ENCODE results near the gene ATP10B.

ATP10B gene

GRCh38 chr5:160702311-160702803, 149.7 kb downstream of the ATP10B start:
- Mint-ChIP-seq H3K27me3 (peaks cover 7% of the 10 kb centered on the region), H3K36me3 (no peaks in the 10 kb centered on the region), H3K4me1 (no peaks in the 10 kb centered on the region), H3K4me3 (no peak overlapping the region), H3K27ac (no peak overlapping the region), H3K9me3 (no peaks in the 10 kb centered on the region)
- no peak for DNase-seq
- CTCF ChIA-PET = no interaction called here

GRCh38 chr5:160701403-160701802, 150.6 kb downstream of the ATP10B start:
- Mint-ChIP-seq H3K36me3 (no peaks in the 10 kb centered on the region), H3K9me3 (no peaks in the 10 kb centered on the region), H3K27ac (no peak overlapping the region), H3K4me3 (no peak overlapping the region), H3K27me3 (peaks cover 7% of the 10 kb centered on the region), H3K4me1 (no peaks in the 10 kb centered on the region)
- no peak for DNase-seq
- CTCF ChIA-PET = no interaction called here

- no peak for DNase-seq
- H3K27ac Mint-ChIP-seq = no peak overlapping the region
- CTCF ChIA-PET = no interaction called here
These were observed 152.7 kb downstream of the ATP10B start for GRCh38 chr5:160699301-160699700.

GRCh38 chr5:160697281-160697680, 154.7 kb downstream of the ATP10B start:
- Mint-ChIP-seq H3K4me3 (no peak overlapping the region), H3K27ac (no peak overlapping the region), H3K36me3 (no peaks in the 10 kb centered on the region), H3K4me1 (no peaks in the 10 kb centered on the region), H3K27me3 (peaks cover 8% of the 10 kb centered on the region), H3K9me3 (no peaks in the 10 kb centered on the region)
- DNase-seq = no peak
- CTCF ChIA-PET = no interaction called here

More at GRCh38 chr5:160699301-160699700, 152.7 kb downstream of the ATP10B start:
- Mint-ChIP-seq H3K27me3 (peaks cover 4% of the 10 kb centered on the region), H3K9me3 (no peaks in the 10 kb centered on the region), H3K36me3 (no peaks in the 10 kb centered on the region), H3K4me3 (no peak overlapping the region), H3K4me1 (no peaks in the 10 kb centered on the region)

GRCh38 chr5:160694896-160695295, 157.1 kb downstream of the ATP10B start:
- no peak overlapping the region for H3K4me3 Mint-ChIP-seq
- no peak overlapping the region for H3K27ac Mint-ChIP-seq
- H3K27me3 Mint-ChIP-seq = peaks cover 4% of the 10 kb centered on the region
- no peaks in the 10 kb centered on the region for H3K9me3 Mint-ChIP-seq
- CTCF ChIA-PET = no interaction called here
- no peaks in the 10 kb centered on the region for H3K4me1 Mint-ChIP-seq
- no peaks in the 10 kb centered on the region for H3K36me3 Mint-ChIP-seq
- no peak for DNase-seq

GRCh38 chr5:160693831-160694465, 158.1 kb downstream of the ATP10B start:
- Mint-ChIP-seq H3K36me3 (no peaks in the 10 kb centered on the region), H3K4me1 (no peaks in the 10 kb centered on the region), H3K4me3 (no peak overlapping the region), H3K9me3 (no peaks in the 10 kb centered on the region), H3K27ac (no peak overlapping the region), H3K27me3 (peaks cover 4% of the 10 kb centered on the region)
- no peak for DNase-seq
- CTCF ChIA-PET = no interaction called here

- Mint-ChIP-seq H3K36me3 (no peaks in the 10 kb centered on the region), H3K4me1 (no peaks in the 10 kb centered on the region), H3K27me3 (peaks cover 4% of the 10 kb centered on the region), H3K9me3 (no peaks in the 10 kb centered on the region), H3K27ac (no peak overlapping the region), H3K4me3 (no peak overlapping the region)
- CTCF ChIA-PET = interaction anchor here (1.2 kb wide), 1 partner anchor 13 kb away, joined by 3 read pairs; no protein-coding TSS in a partner anchor
- DNase-seq = no peak
These were observed 159.7 kb downstream of the ATP10B start for GRCh38 chr5:160692271-160692670.

- CTCF ChIA-PET = no interaction called here
- Mint-ChIP-seq H3K9me3 (no peaks in the 10 kb centered on the region), H3K4me3 (no peak overlapping the region), H3K27me3 (no peaks in the 10 kb centered on the region), H3K36me3 (no peaks in the 10 kb centered on the region), H3K27ac (no peak overlapping the region), H3K4me1 (no peaks in the 10 kb centered on the region)
- DNase-seq = no peak
These were observed 166.3 kb downstream of the ATP10B start for GRCh38 chr5:160685695-160686094.

- CTCF ChIA-PET = no interaction called here
- no peak overlapping the region for H3K27ac Mint-ChIP-seq
- H3K4me3 Mint-ChIP-seq = no peak overlapping the region
- H3K36me3 Mint-ChIP-seq = no peaks in the 10 kb centered on the region
- no peaks in the 10 kb centered on the region for H3K9me3 Mint-ChIP-seq
- no peaks in the 10 kb centered on the region for H3K4me1 Mint-ChIP-seq
- DNase-seq = no peak
- H3K27me3 Mint-ChIP-seq = no peaks in the 10 kb centered on the region
These were observed 166.8 kb downstream of the ATP10B start for GRCh38 chr5:160685219-160685618.

GRCh38 chr5:160679567-160680309, 172.3 kb downstream of the ATP10B start:
- CTCF ChIA-PET = interaction anchor here (0.9 kb wide), 1 partner anchor 12 kb away, joined by 3 read pairs; no protein-coding TSS in a partner anchor

GRCh38 chr5:160675988-160676387, 176.0 kb downstream of the ATP10B start:
- H3K27ac Mint-ChIP-seq = no peak overlapping the region
- H3K9me3 Mint-ChIP-seq = no peaks in the 10 kb centered on the region
- no peak overlapping the region for H3K4me3 Mint-ChIP-seq
- CTCF ChIA-PET = no interaction called here
- no peaks in the 10 kb centered on the region for H3K4me1 Mint-ChIP-seq
- H3K36me3 Mint-ChIP-seq = no peaks in the 10 kb centered on the region
- DNase-seq = no peak
- peaks cover 3% of the 10 kb centered on the region for H3K27me3 Mint-ChIP-seq

More at GRCh38 chr5:160679567-160680309, 172.3 kb downstream of the ATP10B start:
- no peaks in the 10 kb centered on the region for H3K9me3 Mint-ChIP-seq
- no peak overlapping the region for H3K4me3 Mint-ChIP-seq
- no peak for DNase-seq
- H3K27me3 Mint-ChIP-seq = no peaks in the 10 kb centered on the region
- no peaks in the 10 kb centered on the region for H3K4me1 Mint-ChIP-seq
- H3K36me3 Mint-ChIP-seq = no peaks in the 10 kb centered on the region
- H3K27ac Mint-ChIP-seq = no peak overlapping the region

GRCh38 chr5:160674901-160675300, 177.1 kb downstream of the ATP10B start:
- Mint-ChIP-seq H3K27me3 (peaks cover 3% of the 10 kb centered on the region), H3K27ac (no peak overlapping the region), H3K36me3 (no peaks in the 10 kb centered on the region), H3K4me1 (no peaks in the 10 kb centered on the region), H3K4me3 (no peak overlapping the region), H3K9me3 (no peaks in the 10 kb centered on the region)
- DNase-seq = no peak
- CTCF ChIA-PET = no interaction called here

GRCh38 chr5:160672521-160672920, 179.5 kb downstream of the ATP10B start:
- H3K4me1 Mint-ChIP-seq = no peaks in the 10 kb centered on the region
- DNase-seq = no peak
- H3K4me3 Mint-ChIP-seq = no peak overlapping the region
- no peaks in the 10 kb centered on the region for H3K9me3 Mint-ChIP-seq
- H3K27ac Mint-ChIP-seq = no peak overlapping the region
- CTCF ChIA-PET = no interaction called here
- no peaks in the 10 kb centered on the region for H3K36me3 Mint-ChIP-seq
- H3K27me3 Mint-ChIP-seq = peaks cover 3% of the 10 kb centered on the region

GRCh38 chr5:160668356-160668755, 183.7 kb downstream of the ATP10B start:
- H3K9me3 Mint-ChIP-seq = no peaks in the 10 kb centered on the region
- H3K27me3 Mint-ChIP-seq = peaks cover 3% of the 10 kb centered on the region
- no peak overlapping the region for H3K4me3 Mint-ChIP-seq
- no peak overlapping the region for H3K27ac Mint-ChIP-seq
- no peak for DNase-seq
- no peaks in the 10 kb centered on the region for H3K36me3 Mint-ChIP-seq
- no peaks in the 10 kb centered on the region for H3K4me1 Mint-ChIP-seq
- CTCF ChIA-PET = interaction anchor here (0.8 kb wide), 1 partner anchor 230 kb away, joined by 3 read pairs; no protein-coding TSS in a partner anchor

- H3K27ac Mint-ChIP-seq = no peak overlapping the region
- H3K4me1 Mint-ChIP-seq = no peaks in the 10 kb centered on the region
- no peak overlapping the region for H3K4me3 Mint-ChIP-seq
- no peaks in the 10 kb centered on the region for H3K9me3 Mint-ChIP-seq
- no peaks in the 10 kb centered on the region for H3K27me3 Mint-ChIP-seq
- H3K36me3 Mint-ChIP-seq = no peaks in the 10 kb centered on the region
- CTCF ChIA-PET = no interaction called here
- no peak for DNase-seq
These were observed 184.9 kb downstream of the ATP10B start for GRCh38 chr5:160667160-160667559.
